ENCODE results near the gene KCNJ1. TPM values are rescaled to one million over a fixed set of nuclear protein-coding genes. Genes with fewer than 3 reads are reported as not detected.
A peak's percentile ranks its signal among the peaks of the same experiment; 100 is the strongest.

Gene KCNJ1
- total RNA-seq, 4 donors from 2014 or later = 0.11 to 0.81 TPM; not detected in 2

DNA sequence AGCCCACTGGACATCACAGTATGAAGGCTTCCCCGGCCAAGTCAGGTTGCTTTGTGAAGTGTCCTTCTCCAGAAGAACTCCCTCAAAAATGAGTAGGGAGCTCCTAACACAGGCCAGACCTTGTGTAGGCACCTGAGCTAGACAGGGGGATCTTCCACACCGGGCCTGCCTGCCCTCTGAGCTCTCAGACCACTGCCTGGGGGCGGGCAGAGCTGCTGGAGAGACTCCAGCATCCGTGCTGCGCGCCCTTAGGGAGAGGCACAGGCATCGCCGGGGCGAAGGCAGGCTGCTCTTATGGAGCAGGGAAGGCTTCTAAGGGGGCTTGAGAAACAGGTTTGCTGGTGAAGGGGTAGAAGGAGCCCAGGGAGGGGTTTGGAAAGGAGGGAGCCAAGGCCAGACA, 28.4 kb upstream of the KCNJ1 start:
- 94 to 96% methylated on average over 7 to 8 of the region's 9 CpGs for WGBS, 2 donors

DNA sequence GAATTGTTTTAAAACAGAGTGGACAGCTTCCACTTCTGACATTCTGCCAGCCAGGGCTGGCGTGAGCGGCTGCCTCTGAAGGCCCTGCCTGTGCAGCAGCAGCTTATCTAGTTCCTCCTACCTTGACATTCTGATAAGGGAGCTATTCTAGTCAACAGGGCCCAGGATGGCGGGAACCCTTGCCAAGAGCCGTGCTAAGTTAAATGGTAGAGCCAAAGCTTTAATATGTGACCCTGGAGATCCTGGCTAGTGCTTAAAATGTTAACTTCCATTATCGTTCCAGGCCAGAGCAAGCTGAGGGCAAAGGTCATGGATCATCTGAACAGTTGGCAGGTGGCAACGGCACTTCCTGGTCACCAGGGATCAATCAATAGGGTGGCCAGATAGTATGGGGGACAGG, 27.6 kb upstream of the KCNJ1 start:
- H3K4me1 ChIP-seq = peaks cover 16 to 35% of the 10 kb centered on the region in 2 donors
- DNase-seq = peak; percentile 86
- peak overlapping the region in 2 of 3 donors; percentile 32 to 58 for H3K27ac ChIP-seq
- intact Hi-C loops (cut with DNase I) = no loop called here
- 16 to 33% methylated on average over 6 of the region's 6 CpGs for WGBS, 2 donors
- TF ChIP-seq, protein P1, sequence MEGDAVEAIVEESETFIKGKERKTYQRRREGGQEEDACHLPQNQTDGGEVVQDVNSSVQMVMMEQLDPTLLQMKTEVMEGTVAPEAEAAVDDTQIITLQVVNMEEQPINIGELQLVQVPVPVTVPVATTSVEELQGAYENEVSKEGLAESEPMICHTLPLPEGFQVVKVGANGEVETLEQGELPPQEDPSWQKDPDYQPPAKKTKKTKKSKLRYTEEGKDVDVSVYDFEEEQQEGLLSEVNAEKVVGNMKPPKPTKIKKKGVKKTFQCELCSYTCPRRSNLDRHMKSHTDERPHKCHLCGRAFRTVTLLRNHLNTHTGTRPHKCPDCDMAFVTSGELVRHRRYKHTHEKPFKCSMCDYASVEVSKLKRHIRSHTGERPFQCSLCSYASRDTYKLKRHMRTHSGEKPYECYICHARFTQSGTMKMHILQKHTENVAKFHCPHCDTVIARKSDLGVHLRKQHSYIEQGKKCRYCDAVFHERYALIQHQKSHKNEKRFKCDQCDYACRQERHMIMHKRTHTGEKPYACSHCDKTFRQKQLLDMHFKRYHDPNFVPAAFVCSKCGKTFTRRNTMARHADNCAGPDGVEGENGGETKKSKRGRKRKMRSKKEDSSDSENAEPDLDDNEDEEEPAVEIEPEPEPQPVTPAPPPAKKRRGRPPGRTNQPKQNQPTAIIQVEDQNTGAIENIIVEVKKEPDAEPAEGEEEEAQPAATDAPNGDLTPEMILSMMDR (IDR thresholded peaks at IDR 0.05) = no peak
- TF ChIP-seq POLR2A (IDR thresholded peaks at IDR 0.05) = no peak
- H3K4me3 ChIP-seq (replicated peaks in 1 of 3) = no peak overlapping the region
- H3K36me3 ChIP-seq = no peaks in the 10 kb centered on the region
- no peaks in the 10 kb centered on the region for H3K27me3 ChIP-seq
- no peaks in the 10 kb centered on the region for H3K9me3 ChIP-seq

More for the DNA sequence above, 28.4 kb upstream of the KCNJ1 start:
- no peak for DNase-seq
- Histone ChIP-seq H3K9me3 (no peaks in the 10 kb centered on the region), H3K27me3 (no peaks in the 10 kb centered on the region), H3K4me1 (peaks cover 11 to 29% of the 10 kb centered on the region in 2 donors), H3K27ac (no peak overlapping the region), H3K4me3 (replicated peaks in 1 of 3) (no peak overlapping the region), H3K36me3 (no peaks in the 10 kb centered on the region)
- no peak for TF ChIP-seq POLR2A (IDR thresholded peaks at IDR 0.05)
- TF ChIP-seq, protein P1 (IDR thresholded peaks at IDR 0.05) = no peak
- intact Hi-C loops (cut with DNase I) = no loop called here

DNA sequence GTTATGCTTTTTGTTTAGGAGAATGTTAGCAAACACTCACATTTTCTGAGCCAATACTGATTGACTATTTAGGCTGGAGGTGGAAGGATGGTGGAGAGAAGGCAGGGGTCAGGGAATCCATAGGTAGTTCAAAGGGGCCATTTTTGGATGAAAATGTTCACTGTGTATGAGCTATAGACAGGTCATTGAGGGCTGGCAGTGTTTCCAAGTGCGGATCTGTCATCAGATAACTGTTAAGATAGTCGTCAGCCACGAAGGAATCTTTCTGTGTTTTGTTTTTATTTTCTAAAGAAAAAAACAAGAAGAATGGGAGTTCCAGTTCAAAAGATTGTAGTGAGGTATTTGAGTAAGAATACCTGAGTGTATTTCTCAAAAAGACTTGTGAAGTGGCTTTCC, 27.2 kb upstream of the KCNJ1 start:
- intact Hi-C loops (cut with DNase I) = no loop called here
- H3K36me3 ChIP-seq = no peaks in the 10 kb centered on the region
- no peaks in the 10 kb centered on the region for H3K9me3 ChIP-seq
- H3K27ac ChIP-seq = peak overlapping the region; percentile 25 to 58 (median 58)
- H3K27me3 ChIP-seq = no peaks in the 10 kb centered on the region
- DNase-seq = no peak
- H3K4me3 ChIP-seq (replicated peaks in 1 of 3) = no peak overlapping the region
- 42 to 51% methylated on average over 3 of the region's 3 CpGs for WGBS, 2 donors
- H3K4me1 ChIP-seq = peaks cover 16 to 35% of the 10 kb centered on the region in 2 donors
- TF ChIP-seq, protein P1 (IDR thresholded peaks at IDR 0.05) = no peak
- no peak for TF ChIP-seq POLR2A (IDR thresholded peaks at IDR 0.05)

GRCh38 chr11:128893578-128894285, 26.6 kb upstream of the KCNJ1 start:
- Histone ChIP-seq H3K27me3 (no peaks in the 10 kb centered on the region), H3K4me1 (peaks cover 16 to 35% of the 10 kb centered on the region in 2 donors), H3K27ac (peak overlapping the region; percentile 25 to 58 (median 58)), H3K9me3 (no peaks in the 10 kb centered on the region), H3K36me3 (no peaks in the 10 kb centered on the region), H3K4me3 (replicated peaks in 1 of 3) (no peak overlapping the region)
- intact Hi-C loops (cut with DNase I) = no loop called here
- WGBS, 2 donors = 55 to 62% methylated on average over 7 to 9 of the region's 9 CpGs
- no peak for TF ChIP-seq POLR2A (IDR thresholded peaks at IDR 0.05)
- TF ChIP-seq, protein P1 (IDR thresholded peaks at IDR 0.05) = no peak
- DNase-seq = peak; percentile 59 to 67

GRCh38 chr11:128892866-128893565, 25.9 kb upstream of the KCNJ1 start:
- Histone ChIP-seq H3K27ac (peak overlapping the region in 1 of 3 donors; percentile 58), H3K9me3 (no peaks in the 10 kb centered on the region), H3K4me1 (peaks cover 16 to 35% of the 10 kb centered on the region in 2 donors), H3K4me3 (replicated peaks in 1 of 3) (no peak overlapping the region), H3K36me3 (no peaks in the 10 kb centered on the region), H3K27me3 (no peaks in the 10 kb centered on the region)
- DNase-seq = no peak
- no peak for TF ChIP-seq POLR2A (IDR thresholded peaks at IDR 0.05)
- TF ChIP-seq, protein P1 (IDR thresholded peaks at IDR 0.05) = no peak
- 68 to 76% methylated on average over 4 of the region's 4 CpGs for WGBS, 2 donors
- intact Hi-C loops (cut with DNase I) = no loop called here
